HEK293 (cell line): Measurements from ENCODE around the gene HOXC10.
A peak's percentile ranks its signal among the peaks of the same experiment; 100 is the strongest.

Experiments used
- CTCF ChIA-PET: fragments of 350-600 bp; formaldehyde crosslinking; extraction: SDS; loops from one replicate; lab custom pipeline; 2021; ENCODE audit warnings: antibody characterized with exemption; lab: Yijun Ruan, JAX
- POLR2A ChIA-PET: fragments of 300-600 bp; formaldehyde crosslinking; extraction: SDS; loops from one replicate; lab custom pipeline; 2020; ENCODE audit warnings: antibody characterized with exemption, inconsistent platforms; lab: Yijun Ruan, JAX
- H3K27ac ChIP-seq: fragments of 200-500 bp; sonication (Bioruptor generic); 2 replicates; pipeline ENCODE4 v1.5.1; 2014; ENCODE audit warnings: low read depth, low read length, control low read depth, inconsistent platforms; ENCODE audit errors: extremely low read depth
- H3K36me3 ChIP-seq, 2 experiments: fragments of 200-500 bp in 1 of 2; sonication (Bioruptor generic) in 1 of 2; 1 replicate in 1 of 2; 2 replicates in 1 of 2; pipeline ENCODE4 v1.5.1; 2014 to 2017; ENCODE audit warnings: inconsistent platforms in 2 of 2, low read length in 2 of 2; ENCODE audit not compliant: control insufficient read depth in 2 of 2, insufficient read depth in 1 of 2
- H3K4me1 ChIP-seq: fragments of 200-500 bp; sonication (Bioruptor generic); 2 replicates; pipeline ENCODE4 v1.5.1; 2014; ENCODE audit warnings: mild to moderate bottlenecking, low read length, inconsistent platforms; ENCODE audit not compliant: control insufficient read depth, insufficient read depth
- H3K4me3 ChIP-seq: 2 replicates; pipeline ENCODE4 v1.5.1; 2011; ENCODE audit warnings: low read depth, mild to moderate bottlenecking, control low read depth, low read length, moderate library complexity
- H3K9me3 ChIP-seq: fragments of 200-500 bp; sonication (Bioruptor generic); 2 replicates; pipeline ENCODE4 v1.5.1; 2014; ENCODE audit warnings: low read depth, low read length, inconsistent platforms; ENCODE audit not compliant: control insufficient read depth, insufficient read depth
- GLI2 ChIP-seq: fragments of 450-650 bp; formaldehyde crosslinking; IDR thresholded peaks from 2 replicates; pipeline ENCODE4; 2017; ENCODE audit warnings: missing biosample characterization, missing genetic modification characterization, low read depth, borderline replicate concordance
- SCRT1 ChIP-seq: fragments of 450-650 bp; formaldehyde crosslinking; IDR thresholded peaks from 2 replicates; pipeline ENCODE4 v1.5.1; 2016; ENCODE audit warnings: missing biosample characterization, missing genetic modification characterization, borderline replicate concordance
- SCRT2 ChIP-seq: fragments of 450-650 bp; formaldehyde crosslinking; IDR thresholded peaks from 2 replicates; pipeline ENCODE4 v1.5.1; 2016; ENCODE audit warnings: missing biosample characterization, missing genetic modification characterization
- ZBTB20 ChIP-seq: fragments of 450-650 bp; formaldehyde crosslinking; IDR thresholded peaks from 2 replicates; pipeline ENCODE4 v1.5.1; 2016; ENCODE audit warnings: missing biosample characterization, missing genetic modification characterization
- ZIC2 ChIP-seq: fragments of 450-650 bp; formaldehyde crosslinking; IDR thresholded peaks from 2 replicates; pipeline ENCODE4 v1.5.1; 2016; ENCODE audit warnings: missing biosample characterization, missing genetic modification characterization
- ZNF10 ChIP-seq: fragments of 450-650 bp; formaldehyde crosslinking; IDR thresholded peaks from 2 replicates; pipeline ENCODE4 v1.5.1; 2017; ENCODE audit warnings: missing biosample characterization, missing genetic modification characterization
- ZNF114 ChIP-seq: fragments of 450-650 bp; formaldehyde crosslinking; IDR thresholded peaks from 2 replicates; pipeline ENCODE4 v1.5.0; 2017; ENCODE audit warnings: missing biosample characterization, missing genetic modification characterization
- ZNF121 ChIP-seq: fragments of 450-650 bp; formaldehyde crosslinking; IDR thresholded peaks from 2 replicates; pipeline ENCODE4 v1.5.1; 2016; ENCODE audit warnings: missing biosample characterization, missing genetic modification characterization
- ZNF157 ChIP-seq: fragments of 450-650 bp; formaldehyde crosslinking; IDR thresholded peaks from 2 replicates; pipeline ENCODE4 v1.5.1; 2016; ENCODE audit warnings: missing biosample characterization, missing genetic modification characterization
- ZNF433 ChIP-seq: fragments of 450-650 bp; formaldehyde crosslinking; IDR thresholded peaks from 2 replicates; pipeline ENCODE4 v1.5.1; 2016; ENCODE audit warnings: missing biosample characterization, missing genetic modification characterization, low read depth
- ZNF521 ChIP-seq: fragments of 450-650 bp; formaldehyde crosslinking; IDR thresholded peaks from 2 replicates; pipeline ENCODE4 v1.5.1; 2017; ENCODE audit warnings: missing biosample characterization, mild to moderate bottlenecking, missing genetic modification characterization
- ZNF529 ChIP-seq: fragments of 450-650 bp; formaldehyde crosslinking; IDR thresholded peaks from 2 replicates; pipeline ENCODE4 v1.5.1; 2017; ENCODE audit warnings: missing genetic modification characterization, missing biosample characterization; ENCODE audit not compliant: insufficient replicate concordance
- ZNF626 ChIP-seq: fragments of 450-650 bp; sonication (Bioruptor Pico); formaldehyde crosslinking; IDR thresholded peaks from 2 replicates; pipeline ENCODE4 v1.5.1; 2018; ENCODE audit warnings: missing biosample characterization, missing genetic modification characterization, inconsistent platforms
- ZNF660 ChIP-seq: fragments of 450-650 bp; IDR thresholded peaks from 2 replicates; pipeline ENCODE4 v1.5.1; 2018; ENCODE audit warnings: missing biosample characterization, mild to moderate bottlenecking, missing genetic modification characterization
- ZNF677 ChIP-seq: fragments of 450-650 bp; IDR thresholded peaks from 2 replicates; pipeline ENCODE4 v1.5.0; 2018; ENCODE audit warnings: missing biosample characterization, mild to moderate bottlenecking, missing genetic modification characterization, moderate library complexity
- ZNF701 ChIP-seq: fragments of 450-650 bp; formaldehyde crosslinking; IDR thresholded peaks from 2 replicates; pipeline ENCODE4 v1.5.1; 2016; ENCODE audit warnings: missing biosample characterization, missing genetic modification characterization
- ZNF777 ChIP-seq: fragments of 450-650 bp; formaldehyde crosslinking; IDR thresholded peaks from 2 replicates; pipeline ENCODE4 v1.5.1; 2017; ENCODE audit warnings: missing biosample characterization, missing genetic modification characterization, borderline replicate concordance
- ZNF791 ChIP-seq: fragments of 450-650 bp; formaldehyde crosslinking; IDR thresholded peaks from 2 replicates; pipeline ENCODE4 v1.5.1; 2016; ENCODE audit warnings: missing biosample characterization, missing genetic modification characterization
- ZXDB ChIP-seq: fragments of 450-650 bp; formaldehyde crosslinking; IDR thresholded peaks from 2 replicates; pipeline ENCODE4 v1.5.1; 2016; ENCODE audit warnings: missing biosample characterization, missing genetic modification characterization
- TF ChIP-seq, protein P1 (sequence below): fragments of 450-650 bp; formaldehyde crosslinking; IDR thresholded peaks from 2 replicates; pipeline ENCODE4 v1.5.1; 2016; ENCODE audit warnings: missing biosample characterization, missing genetic modification characterization
- TF ChIP-seq, protein P2 (sequence below): fragments of 450-650 bp; formaldehyde crosslinking; IDR thresholded peaks from 2 replicates; pipeline ENCODE4 v1.5.1; 2016; ENCODE audit warnings: missing biosample characterization, missing genetic modification characterization, low read depth
- TF ChIP-seq, protein P3 (sequence below): fragments of 450-650 bp; formaldehyde crosslinking; IDR thresholded peaks from 2 replicates; pipeline ENCODE4 v1.5.1; 2016; ENCODE audit warnings: missing biosample characterization, missing genetic modification characterization
- TF ChIP-seq, protein P4 (sequence below): fragments of 450-650 bp; formaldehyde crosslinking; IDR thresholded peaks from 2 replicates; pipeline ENCODE4 v1.5.1; 2017; ENCODE audit warnings: missing biosample characterization, missing genetic modification characterization
- TF ChIP-seq, protein P5 (sequence below): fragments of 450-650 bp; formaldehyde crosslinking; IDR thresholded peaks from 2 replicates; pipeline ENCODE4 v1.5.1; 2016; ENCODE audit warnings: missing biosample characterization, missing genetic modification characterization

Gene HOXC10

DNA sequence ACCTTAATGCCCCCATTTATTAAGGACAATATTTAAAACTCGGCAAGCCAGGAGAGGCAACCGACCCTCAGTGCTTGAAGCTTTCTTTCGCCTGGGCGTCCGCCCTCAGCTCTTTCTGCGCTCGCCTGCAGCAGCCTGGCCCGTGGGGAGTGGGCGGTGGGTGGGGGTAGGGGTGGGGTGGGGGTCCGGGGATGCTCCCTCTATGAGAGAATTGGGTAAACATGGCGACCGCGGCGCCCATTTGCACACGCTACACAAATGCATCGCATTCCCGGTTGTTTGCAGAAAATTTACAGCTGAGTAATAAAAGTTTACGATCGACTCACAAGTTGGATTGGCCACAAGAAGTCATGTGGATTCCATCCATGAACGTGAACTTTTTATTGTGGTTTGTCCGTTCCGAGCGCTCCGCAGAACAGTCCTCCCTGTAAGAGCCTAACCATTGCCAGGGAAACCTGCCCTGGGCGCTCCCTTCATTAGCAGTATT, 31.6 kb downstream of the HOXC10 start (continued):
- TF ChIP-seq, protein P1, sequence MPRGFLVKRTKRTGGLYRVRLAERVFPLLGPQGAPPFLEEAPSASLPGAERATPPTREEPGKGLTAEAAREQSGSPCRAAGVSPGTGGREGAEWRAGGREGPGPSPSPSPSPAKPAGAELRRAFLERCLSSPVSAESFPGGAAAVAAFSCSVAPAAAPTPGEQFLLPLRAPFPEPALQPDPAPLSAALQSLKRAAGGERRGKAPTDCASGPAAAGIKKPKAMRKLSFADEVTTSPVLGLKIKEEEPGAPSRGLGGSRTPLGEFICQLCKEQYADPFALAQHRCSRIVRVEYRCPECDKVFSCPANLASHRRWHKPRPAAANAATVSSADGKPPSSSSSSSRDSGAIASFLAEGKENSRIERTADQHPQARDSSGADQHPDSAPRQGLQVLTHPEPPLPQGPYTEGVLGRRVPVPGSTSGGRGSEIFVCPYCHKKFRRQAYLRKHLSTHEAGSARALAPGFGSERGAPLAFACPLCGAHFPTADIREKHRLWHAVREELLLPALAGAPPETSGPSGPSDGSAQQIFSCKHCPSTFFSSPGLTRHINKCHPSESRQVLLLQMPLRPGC (tag by site-specific recombination), result peak; percentile 41; the same call in 1 of the 2 replicates

DNA sequence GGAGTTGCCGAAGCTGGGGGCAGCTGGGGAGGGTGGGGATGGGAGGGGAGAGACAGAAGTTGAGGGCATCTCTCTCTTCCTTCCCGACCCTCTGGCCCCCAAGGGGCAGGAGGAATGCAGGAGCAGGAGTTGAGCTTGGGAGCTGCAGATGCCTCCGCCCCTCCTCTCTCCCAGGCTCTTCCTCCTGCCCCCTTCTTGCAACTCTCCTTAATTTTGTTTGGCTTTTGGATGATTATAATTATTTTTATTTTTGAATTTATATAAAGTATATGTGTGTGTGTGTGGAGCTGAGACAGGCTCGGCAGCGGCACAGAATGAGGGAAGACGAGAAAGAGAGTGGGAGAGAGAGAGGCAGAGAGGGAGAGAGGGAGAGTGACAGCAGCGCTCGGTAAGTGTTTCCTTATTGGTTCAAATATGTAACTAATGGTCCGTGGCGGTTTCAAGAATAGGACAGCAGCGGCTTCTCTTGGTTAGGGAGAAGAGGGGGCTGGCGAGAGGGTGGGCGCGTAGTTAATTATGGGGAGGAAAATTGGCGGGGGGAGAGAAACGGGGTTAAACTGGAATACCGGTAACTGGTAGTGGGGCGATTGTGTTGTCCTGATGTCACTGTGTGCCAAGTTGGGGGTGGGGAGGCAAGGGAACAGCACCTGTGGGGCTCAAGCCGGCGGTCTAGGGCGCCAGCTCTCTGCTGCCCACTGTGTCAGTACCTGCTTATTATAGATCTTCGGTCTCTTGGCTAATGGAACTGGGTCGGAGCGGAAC, 32.3 kb downstream of the HOXC10 start:
- ChIA-PET CTCF (interaction anchor here (0.8 to 3.8 kb wide), 15 partner anchors 10 to 362 kb away, joined by 3 to 23 read pairs (median 4); partner anchors contain the start of genes HOXC10, HOXC5, HOXC6 and HOXC8), POLR2A (interaction anchor here (0.7 to 2.5 kb wide), 30 partner anchors 8 to 1011 kb away, joined by 3 to 39 read pairs (median 6); partner anchors contain the start of genes ATP5MC2, CBX5, EIF4B and HNRNPA1)
- Histone ChIP-seq H3K4me1 (peaks cover 45% of the 10 kb centered on the region), H3K36me3 (no peaks in the 10 kb centered on the region), H3K9me3 (no peaks in the 10 kb centered on the region), H3K27ac (peak overlapping the region; percentile 100), H3K4me3 (peak overlapping the region; percentile 81)
- no peak for TF ChIP-seq GLI2 (tag by site-specific recombination)
- TF ChIP-seq ZIC2 (tag by site-specific recombination), result no peak
- TF ChIP-seq, protein P2, sequence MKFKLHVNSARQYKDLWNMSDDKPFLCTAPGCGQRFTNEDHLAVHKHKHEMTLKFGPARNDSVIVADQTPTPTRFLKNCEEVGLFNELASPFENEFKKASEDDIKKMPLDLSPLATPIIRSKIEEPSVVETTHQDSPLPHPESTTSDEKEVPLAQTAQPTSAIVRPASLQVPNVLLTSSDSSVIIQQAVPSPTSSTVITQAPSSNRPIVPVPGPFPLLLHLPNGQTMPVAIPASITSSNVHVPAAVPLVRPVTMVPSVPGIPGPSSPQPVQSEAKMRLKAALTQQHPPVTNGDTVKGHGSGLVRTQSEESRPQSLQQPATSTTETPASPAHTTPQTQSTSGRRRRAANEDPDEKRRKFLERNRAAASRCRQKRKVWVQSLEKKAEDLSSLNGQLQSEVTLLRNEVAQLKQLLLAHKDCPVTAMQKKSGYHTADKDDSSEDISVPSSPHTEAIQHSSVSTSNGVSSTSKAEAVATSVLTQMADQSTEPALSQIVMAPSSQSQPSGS (tag by site-specific recombination), result no peak
- TF ChIP-seq, protein P3, sequence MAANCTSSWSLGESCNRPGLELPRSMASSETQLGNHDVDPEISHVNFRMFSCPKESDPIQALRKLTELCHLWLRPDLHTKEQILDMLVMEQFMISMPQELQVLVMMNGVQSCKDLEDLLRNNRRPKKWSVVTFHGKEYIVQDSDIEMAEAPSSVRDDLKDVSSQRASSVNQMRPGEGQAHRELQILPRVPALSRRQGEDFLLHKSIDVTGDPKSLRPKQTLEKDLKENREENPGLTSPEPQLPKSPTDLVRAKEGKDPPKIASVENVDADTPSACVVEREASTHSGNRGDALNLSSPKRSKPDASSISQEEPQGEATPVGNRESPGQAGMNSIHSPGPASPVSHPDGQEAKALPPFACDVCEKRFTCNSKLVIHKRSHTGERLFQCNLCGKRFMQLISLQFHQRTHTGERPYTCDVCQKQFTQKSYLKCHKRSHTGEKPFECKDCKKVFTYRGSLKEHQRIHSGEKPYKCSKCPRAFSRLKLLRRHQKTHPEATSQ (tag by site-specific recombination), result 0 out of 2 replicates have a peak, but pooled peaks have one; percentile 38
- no peak for TF ChIP-seq ZNF777 (tag by site-specific recombination)
- TF ChIP-seq SCRT1 (tag by site-specific recombination), result peak; percentile 99
- TF ChIP-seq ZNF791 (tag by site-specific recombination), result no peak
- TF ChIP-seq ZXDB (tag by site-specific recombination), result peak; percentile 53
- TF ChIP-seq ZNF433 (tag by site-specific recombination), result no peak; the same call in 1 of the 2 replicates
- TF ChIP-seq ZNF529 (tag by site-specific recombination), result no peak
- TF ChIP-seq ZNF701, result no peak
- no peak for TF ChIP-seq ZNF677 (tag by site-specific recombination)
- peak; percentile 32; the same call in 1 of the 2 replicates for TF ChIP-seq ZNF10 (tag by site-specific recombination)
- TF ChIP-seq, protein P4, sequence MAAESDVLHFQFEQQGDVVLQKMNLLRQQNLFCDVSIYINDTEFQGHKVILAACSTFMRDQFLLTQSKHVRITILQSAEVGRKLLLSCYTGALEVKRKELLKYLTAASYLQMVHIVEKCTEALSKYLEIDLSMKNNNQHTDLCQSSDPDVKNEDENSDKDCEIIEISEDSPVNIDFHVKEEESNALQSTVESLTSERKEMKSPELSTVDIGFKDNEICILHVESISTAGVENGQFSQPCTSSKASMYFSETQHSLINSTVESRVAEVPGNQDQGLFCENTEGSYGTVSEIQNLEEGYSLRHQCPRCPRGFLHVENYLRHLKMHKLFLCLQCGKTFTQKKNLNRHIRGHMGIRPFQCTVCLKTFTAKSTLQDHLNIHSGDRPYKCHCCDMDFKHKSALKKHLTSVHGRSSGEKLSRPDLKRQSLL (tag by site-specific recombination), result 0 out of 2 replicates have a peak, but pooled peaks have one; percentile 33
- no peak for TF ChIP-seq ZNF660 (tag by site-specific recombination)
- no peak; the same call in 1 of the 2 replicates for TF ChIP-seq ZBTB20 (tag by site-specific recombination)
- TF ChIP-seq ZNF157 (tag by site-specific recombination), result no peak
- TF ChIP-seq, protein P5, sequence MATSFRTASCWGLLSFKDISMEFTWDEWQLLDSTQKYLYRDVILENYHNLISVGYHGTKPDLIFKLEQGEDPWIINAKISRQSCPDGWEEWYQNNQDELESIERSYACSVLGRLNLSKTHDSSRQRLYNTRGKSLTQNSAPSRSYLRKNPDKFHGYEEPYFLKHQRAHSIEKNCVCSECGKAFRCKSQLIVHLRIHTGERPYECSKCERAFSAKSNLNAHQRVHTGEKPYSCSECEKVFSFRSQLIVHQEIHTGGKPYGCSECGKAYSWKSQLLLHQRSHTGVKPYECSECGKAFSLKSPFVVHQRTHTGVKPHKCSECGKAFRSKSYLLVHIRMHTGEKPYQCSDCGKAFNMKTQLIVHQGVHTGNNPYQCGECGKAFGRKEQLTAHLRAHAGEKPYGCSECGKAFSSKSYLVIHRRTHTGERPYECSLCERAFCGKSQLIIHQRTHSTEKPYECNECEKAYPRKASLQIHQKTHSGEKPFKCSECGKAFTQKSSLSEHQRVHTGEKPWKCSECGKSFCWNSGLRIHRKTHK (tag by site-specific recombination), result no peak
- TF ChIP-seq ZNF121, result no peak
- peak; percentile 99 for TF ChIP-seq SCRT2 (tag by site-specific recombination)
- no peak for TF ChIP-seq ZNF114 (tag by site-specific recombination)
- TF ChIP-seq ZNF626 (tag by site-specific recombination), result no peak
- TF ChIP-seq ZNF521 (tag by site-specific recombination), result no peak
